Type B pancreatic cell (in vitro differentiated cells): ENCODE measurements around the gene ARHGAP32. TPM values are rescaled to one million over a fixed set of nuclear protein-coding genes. Genes with fewer than 3 reads are reported as not detected.

Source experiments
- DNase-seq: peaks from one replicate; pipeline ENCODE4 v3.0.0; 2021; ENCODE audit warnings: mixed read lengths; ENCODE audit not compliant: unreplicated experiment; ENCODE audit errors: extremely low spot score
- H3K27ac Mint-ChIP-seq: 2 replicates; pipeline ENCODE4 v1.8.0; 2021; ENCODE audit warnings: mild to moderate bottlenecking, mixed read lengths
- H3K27me3 Mint-ChIP-seq: 2 replicates; pipeline ENCODE4 v1.8.0; 2021; ENCODE audit warnings: mixed read lengths
- H3K36me3 Mint-ChIP-seq: 2 replicates; pipeline ENCODE4 v1.8.0; 2021; ENCODE audit warnings: mixed read lengths
- H3K4me1 Mint-ChIP-seq: one replicate; pipeline ENCODE4 v1.8.0; 2021; ENCODE audit warnings: mixed read lengths; ENCODE audit not compliant: unreplicated experiment
- H3K4me3 Mint-ChIP-seq: 2 replicates; pipeline ENCODE4 v1.8.0; 2021; ENCODE audit warnings: mild to moderate bottlenecking, mixed read lengths
- H3K9me3 Mint-ChIP-seq: 2 replicates; pipeline ENCODE4 v1.8.0; 2021; ENCODE audit warnings: mixed read lengths
- total RNA-seq: library from RNA; stranded (reverse); gene quantifications from 2 replicates; pipeline ENCODE4 v1.2.1, GENCODE V29; 2021; ENCODE audit warnings: low replicate concordance
- TF ChIP-seq, protein P1 (sequence below): fragments of 200-600 bp; sonication (generic); conservative IDR thresholded peaks from 2 replicates; pipeline ENCODE4 v1.5.0; 2021; ENCODE audit warnings: antibody characterized with exemption, mild to moderate bottlenecking

ARHGAP32 gene
- total RNA-seq, 1 donor from 2014 or later, result 41.6 TPM

DNA sequence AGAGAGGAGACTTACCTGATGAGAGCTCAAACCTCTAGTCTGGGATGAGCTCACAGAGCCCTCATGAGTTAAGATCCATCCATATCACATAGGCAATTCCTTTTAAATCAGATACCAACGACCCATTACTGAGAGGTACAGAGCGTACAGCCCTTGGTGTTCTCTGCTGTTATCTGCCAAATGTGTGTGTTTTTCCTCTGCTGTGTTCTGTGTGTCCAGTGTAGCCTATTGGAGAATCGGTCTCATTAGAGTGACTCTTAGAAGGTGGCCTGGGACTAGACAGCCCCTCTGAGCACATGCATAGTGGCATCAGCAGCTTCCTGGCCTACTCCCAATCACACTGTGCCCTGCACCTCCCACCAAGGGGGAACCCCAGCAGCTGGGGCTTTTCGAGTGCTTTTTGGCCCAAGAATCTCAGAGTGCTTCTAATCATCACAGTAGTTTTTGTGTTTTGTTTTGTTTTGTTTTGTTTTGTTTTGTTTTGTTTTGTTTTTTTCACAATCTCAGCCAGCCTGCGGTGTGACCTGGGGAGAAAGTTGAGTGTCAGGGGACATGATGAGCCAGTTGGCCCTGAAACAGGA, 274.9 kb downstream of the ARHGAP32 start:
- Mint-ChIP-seq H3K27me3 (peaks cover 23% of the 10 kb centered on the region), H3K27ac (no peak overlapping the region), H3K4me1 (peaks cover 4% of the 10 kb centered on the region), H3K4me3 (no peak overlapping the region), H3K9me3 (no peaks in the 10 kb centered on the region), H3K36me3 (no peaks in the 10 kb centered on the region)
- TF ChIP-seq, protein P1, sequence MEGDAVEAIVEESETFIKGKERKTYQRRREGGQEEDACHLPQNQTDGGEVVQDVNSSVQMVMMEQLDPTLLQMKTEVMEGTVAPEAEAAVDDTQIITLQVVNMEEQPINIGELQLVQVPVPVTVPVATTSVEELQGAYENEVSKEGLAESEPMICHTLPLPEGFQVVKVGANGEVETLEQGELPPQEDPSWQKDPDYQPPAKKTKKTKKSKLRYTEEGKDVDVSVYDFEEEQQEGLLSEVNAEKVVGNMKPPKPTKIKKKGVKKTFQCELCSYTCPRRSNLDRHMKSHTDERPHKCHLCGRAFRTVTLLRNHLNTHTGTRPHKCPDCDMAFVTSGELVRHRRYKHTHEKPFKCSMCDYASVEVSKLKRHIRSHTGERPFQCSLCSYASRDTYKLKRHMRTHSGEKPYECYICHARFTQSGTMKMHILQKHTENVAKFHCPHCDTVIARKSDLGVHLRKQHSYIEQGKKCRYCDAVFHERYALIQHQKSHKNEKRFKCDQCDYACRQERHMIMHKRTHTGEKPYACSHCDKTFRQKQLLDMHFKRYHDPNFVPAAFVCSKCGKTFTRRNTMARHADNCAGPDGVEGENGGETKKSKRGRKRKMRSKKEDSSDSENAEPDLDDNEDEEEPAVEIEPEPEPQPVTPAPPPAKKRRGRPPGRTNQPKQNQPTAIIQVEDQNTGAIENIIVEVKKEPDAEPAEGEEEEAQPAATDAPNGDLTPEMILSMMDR, result no peak
- DNase-seq, result no peak

DNA sequence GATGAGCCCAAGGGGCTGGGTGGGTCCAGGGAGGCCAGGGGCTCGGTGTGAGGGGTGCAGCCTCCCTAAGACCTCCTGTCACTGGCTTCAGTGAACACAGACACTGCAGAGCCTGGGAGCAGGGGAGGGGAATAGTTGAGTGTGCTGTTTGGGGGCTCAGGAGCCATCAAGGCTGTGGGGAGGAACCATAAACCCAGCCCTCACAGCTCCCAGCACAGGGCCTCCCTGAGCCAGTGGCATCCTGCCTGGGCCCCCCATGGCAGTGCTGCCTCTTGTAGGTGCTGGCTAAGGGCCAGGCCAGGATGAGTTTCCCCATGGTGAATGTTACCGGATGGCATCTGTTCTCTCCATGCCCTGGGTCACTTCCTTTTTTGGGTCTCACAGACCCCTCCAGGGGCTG, 275.4 kb downstream of the ARHGAP32 start:
- H3K36me3 Mint-ChIP-seq, result no peaks in the 10 kb centered on the region
- peaks cover 21% of the 10 kb centered on the region for H3K27me3 Mint-ChIP-seq
- no peaks in the 10 kb centered on the region for H3K9me3 Mint-ChIP-seq
- no peak overlapping the region for H3K27ac Mint-ChIP-seq
- H3K4me1 Mint-ChIP-seq, result peaks cover 4% of the 10 kb centered on the region
- no peak for DNase-seq
- TF ChIP-seq, protein P1, result no peak
- H3K4me3 Mint-ChIP-seq, result no peak overlapping the region

DNA sequence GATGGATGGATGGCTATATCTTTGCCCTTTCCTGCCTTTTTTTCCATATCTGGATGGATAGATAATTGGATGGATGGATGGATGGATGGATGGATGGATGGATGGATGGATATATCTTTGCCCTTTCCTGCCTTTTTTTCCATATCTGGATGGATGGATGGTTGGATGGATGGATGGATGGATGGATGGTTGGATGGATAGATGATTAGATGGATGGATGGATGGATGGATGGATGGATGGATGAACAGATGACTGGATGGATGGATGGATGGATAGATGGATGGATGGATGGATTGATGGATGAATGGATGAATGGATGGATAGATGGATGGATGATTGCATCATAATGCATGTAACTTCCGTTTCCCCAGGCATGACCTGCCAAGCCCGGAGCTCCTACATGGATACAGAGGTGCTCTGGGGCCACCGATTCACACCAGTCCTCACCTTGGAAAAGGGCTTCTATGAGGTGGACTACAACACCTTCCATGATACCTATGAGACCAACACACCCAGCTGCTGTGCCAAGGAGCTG, 276.0 kb downstream of the ARHGAP32 start:
- Mint-ChIP-seq H3K4me3 (no peak overlapping the region), H3K4me1 (peaks cover 4% of the 10 kb centered on the region), H3K27me3 (peaks cover 17% of the 10 kb centered on the region), H3K27ac (no peak overlapping the region), H3K36me3 (no peaks in the 10 kb centered on the region), H3K9me3 (no peaks in the 10 kb centered on the region)
- TF ChIP-seq, protein P1, result no peak
- no peak for DNase-seq

DNA sequence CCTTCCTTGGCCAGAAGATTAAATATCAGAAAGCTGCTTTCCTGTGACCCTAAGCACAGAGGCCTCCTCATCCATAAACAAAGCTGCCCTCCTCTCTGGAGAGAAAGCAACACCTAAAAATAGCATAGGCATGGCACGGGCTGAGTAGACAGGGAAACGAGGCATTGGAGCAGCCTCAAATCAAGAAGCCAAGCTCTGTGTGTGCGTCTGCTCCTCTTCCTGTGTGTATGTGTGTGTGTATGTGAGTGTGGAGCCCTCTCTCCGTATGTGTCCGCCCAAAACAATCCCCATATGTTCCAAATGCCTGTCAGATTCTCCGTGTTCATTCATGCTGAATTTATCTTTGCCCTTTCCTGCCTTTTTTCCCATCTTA, 277.0 kb downstream of the ARHGAP32 start:
- Mint-ChIP-seq H3K4me1 (peaks cover 4% of the 10 kb centered on the region), H3K9me3 (no peaks in the 10 kb centered on the region), H3K36me3 (no peaks in the 10 kb centered on the region), H3K4me3 (no peak overlapping the region), H3K27me3 (peaks cover 11% of the 10 kb centered on the region), H3K27ac (no peak overlapping the region)
- TF ChIP-seq, protein P1, result no peak
- DNase-seq, result no peak

Other genes with a start within 250 kb of the ARHGAP32 start
- 0.24 and 0.69 TPM in 2 replicates for gene TP53AIP1, start 249.5 kb downstream of the ARHGAP32 start, total RNA-seq
- 62.1 and 186 TPM in 2 replicates for gene BARX2, start 183.5 kb upstream of the ARHGAP32 start, total RNA-seq